ENCODE results near the gene EFS. TPM values are rescaled to one million over a fixed set of nuclear protein-coding genes. Genes with fewer than 3 reads are reported as not detected.

The EFS gene
- polyA plus RNA-seq, 3 donors, result not detected

DNA sequence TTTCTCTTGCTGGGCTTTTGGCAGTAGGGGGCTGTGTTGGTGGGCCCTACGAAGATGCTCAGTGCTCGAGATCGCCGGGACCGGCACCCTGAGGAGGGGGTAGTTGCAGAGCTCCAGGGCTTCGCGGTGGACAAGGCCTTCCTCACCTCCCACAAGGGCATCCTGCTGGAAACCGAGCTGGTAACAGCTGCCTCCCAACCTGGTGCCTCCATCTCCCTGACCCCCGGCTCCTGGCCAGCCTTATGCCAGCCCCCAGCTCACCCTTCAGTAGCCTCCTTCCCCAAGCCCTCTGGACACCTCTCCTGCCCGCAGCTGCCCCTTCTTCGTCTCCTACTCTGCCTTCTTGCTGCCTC, 12.2 kb upstream of the EFS start:
- H3K27me3 Mint-ChIP-seq (ENCODE audit: low read depth in 3 of 3), result peaks cover 4 to 12% (median 8%) of the 10 kb centered on the region in 3 donors
- no peaks in the 10 kb centered on the region for H3K27me3 ChIP-seq (ENCODE audit: control insufficient read depth in 2 of 2, insufficient read depth in 2 of 2, low read length in 2 of 2)
- no peaks in the 10 kb centered on the region for H3K9me3 Mint-ChIP-seq
- H3K36me3 Mint-ChIP-seq, result no peaks in the 10 kb centered on the region
- H3K4me3 ChIP-seq (replicated peaks in 1 of 3; ENCODE audit: low read depth in 2 of 3, low read length in 3 of 3), result no peak overlapping the region
- H3K9ac ChIP-seq (ENCODE audit: insufficient read depth, low read length, poor library complexity, severe bottlenecking), result no peak overlapping the region
- 91% methylated on average over 4 of the region's 11 CpGs for WGBS (ENCODE audit: insufficient coverage)
- H3K4me1 ChIP-seq (ENCODE audit: control insufficient read depth in 1 of 2, insufficient read depth in 2 of 2, low read length in 2 of 2), result no peaks in the 10 kb centered on the region
- no peak for DNase-seq
- TF ChIP-seq, protein P1, sequence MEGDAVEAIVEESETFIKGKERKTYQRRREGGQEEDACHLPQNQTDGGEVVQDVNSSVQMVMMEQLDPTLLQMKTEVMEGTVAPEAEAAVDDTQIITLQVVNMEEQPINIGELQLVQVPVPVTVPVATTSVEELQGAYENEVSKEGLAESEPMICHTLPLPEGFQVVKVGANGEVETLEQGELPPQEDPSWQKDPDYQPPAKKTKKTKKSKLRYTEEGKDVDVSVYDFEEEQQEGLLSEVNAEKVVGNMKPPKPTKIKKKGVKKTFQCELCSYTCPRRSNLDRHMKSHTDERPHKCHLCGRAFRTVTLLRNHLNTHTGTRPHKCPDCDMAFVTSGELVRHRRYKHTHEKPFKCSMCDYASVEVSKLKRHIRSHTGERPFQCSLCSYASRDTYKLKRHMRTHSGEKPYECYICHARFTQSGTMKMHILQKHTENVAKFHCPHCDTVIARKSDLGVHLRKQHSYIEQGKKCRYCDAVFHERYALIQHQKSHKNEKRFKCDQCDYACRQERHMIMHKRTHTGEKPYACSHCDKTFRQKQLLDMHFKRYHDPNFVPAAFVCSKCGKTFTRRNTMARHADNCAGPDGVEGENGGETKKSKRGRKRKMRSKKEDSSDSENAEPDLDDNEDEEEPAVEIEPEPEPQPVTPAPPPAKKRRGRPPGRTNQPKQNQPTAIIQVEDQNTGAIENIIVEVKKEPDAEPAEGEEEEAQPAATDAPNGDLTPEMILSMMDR (IDR thresholded peaks at IDR 0.05), result no peak
- H3K9me3 ChIP-seq (replicated peaks in 1 of 2; ENCODE audit: control insufficient read depth in 1 of 2, insufficient read depth in 1 of 2, low read length in 2 of 2), result no peaks in the 10 kb centered on the region
- no peak overlapping the region for H3K27ac ChIP-seq (ENCODE audit: low read depth in 1 of 2, low read length in 2 of 2)
- no peaks in the 10 kb centered on the region for H4K20me1 ChIP-seq (ENCODE audit: insufficient read depth, low read length)
- H2AFZ ChIP-seq (ENCODE audit: insufficient read depth, low read depth, low read length, poor library complexity, severe bottlenecking), result no peak overlapping the region
- intact Hi-C loops (cut with micrococcal nuclease), result loop anchor here in 1 of 2 donors (2.0 kb wide), 1 partner anchor 112 kb away; no protein-coding TSS in a partner anchor
- no peak overlapping the region for H3K4me3 Mint-ChIP-seq
- H3K4me2 ChIP-seq (replicated peaks; ENCODE audit: extremely low read depth, low read length, poor library complexity, severe bottlenecking), result no peak overlapping the region
- H3K27ac Mint-ChIP-seq, result no peak overlapping the region
- H3K79me2 ChIP-seq (ENCODE audit: insufficient read depth, low read length), result no peaks in the 10 kb centered on the region
- H3K4me1 Mint-ChIP-seq, result no peaks in the 10 kb centered on the region
- H3K36me3 ChIP-seq (replicated peaks in 1 of 2; ENCODE audit: control insufficient read depth in 1 of 2, insufficient read depth in 2 of 2, low read length in 2 of 2), result no peaks in the 10 kb centered on the region

DNA sequence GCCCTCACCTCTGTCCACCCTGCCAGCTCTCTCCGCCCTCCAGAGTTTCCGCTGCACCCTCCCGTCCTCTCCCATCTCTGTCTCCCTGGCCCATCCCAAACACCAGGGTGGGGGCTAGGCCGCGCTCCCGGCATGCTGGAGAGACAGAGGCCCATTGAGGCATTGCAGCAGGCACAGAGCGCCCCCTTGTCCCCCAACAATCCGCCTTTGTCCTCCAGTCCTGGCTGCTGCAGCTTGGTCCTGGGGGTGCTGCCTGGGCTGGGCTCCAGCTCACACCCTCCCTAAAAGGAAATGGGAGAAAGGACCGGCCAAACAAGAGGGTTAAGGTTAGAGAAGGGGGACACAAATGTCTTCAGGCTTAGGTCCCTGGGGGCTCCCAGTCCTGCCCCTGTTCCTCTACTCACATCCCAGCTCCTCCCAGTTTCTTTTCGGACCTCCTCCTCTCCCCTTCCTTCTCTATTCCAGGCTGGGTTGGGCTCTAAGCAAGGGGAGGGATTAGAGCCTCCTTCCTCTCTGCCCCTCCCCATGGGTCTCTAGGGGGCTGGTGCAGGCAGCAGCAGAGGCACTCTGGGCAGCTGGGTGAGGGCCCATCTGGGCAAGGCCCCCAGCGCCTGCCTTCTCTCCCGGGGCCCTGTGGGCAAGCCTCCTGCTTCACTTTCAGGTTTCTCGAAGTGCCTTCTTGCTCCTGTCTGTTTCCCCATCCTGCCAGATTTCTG, 11.7 kb upstream of the EFS start, which contains the start of gene CMTM5:
Gene CMTM5 (plus strand): TSS at position 565 of the 716 bp plus-strand sequence. CDS start 206 bp downstream, outside the sequence.
- H3K27ac ChIP-seq (ENCODE audit: low read depth in 1 of 2, low read length in 2 of 2), result no peak within 1 kb of the TSS
- 88% methylated on average over 9 of the region's 13 CpGs for WGBS (ENCODE audit: insufficient coverage)
- TF ChIP-seq, protein P1 (IDR thresholded peaks at IDR 0.05), result no peak
- no peak within 1 kb of the TSS for H2AFZ ChIP-seq (ENCODE audit: insufficient read depth, low read depth, low read length, poor library complexity, severe bottlenecking)
- Mint-ChIP-seq H3K4me1 (no peaks in the 10 kb centered on the region), H3K27ac (no peak within 1 kb of the TSS), H3K36me3 (no peaks in the 10 kb centered on the region), H3K27me3 (ENCODE audit: low read depth in 3 of 3) (peaks cover 3 to 11% (median 4%) of the 10 kb centered on the region in 3 donors), H3K4me3 (no peak within 1 kb of the TSS), H3K9me3 (no peaks in the 10 kb centered on the region)
- no peaks in the 10 kb centered on the region for H3K4me1 ChIP-seq (ENCODE audit: control insufficient read depth in 1 of 2, insufficient read depth in 2 of 2, low read length in 2 of 2)
- no peaks in the 10 kb centered on the region for H4K20me1 ChIP-seq (ENCODE audit: insufficient read depth, low read length)
- no peaks in the 10 kb centered on the region for H3K9me3 ChIP-seq (replicated peaks in 1 of 2; ENCODE audit: control insufficient read depth in 1 of 2, insufficient read depth in 1 of 2, low read length in 2 of 2)
- no peaks in the 10 kb centered on the region for H3K27me3 ChIP-seq (ENCODE audit: control insufficient read depth in 2 of 2, insufficient read depth in 2 of 2, low read length in 2 of 2)
- DNase-seq, result no peak
- H3K36me3 ChIP-seq (replicated peaks in 1 of 2; ENCODE audit: control insufficient read depth in 1 of 2, insufficient read depth in 2 of 2, low read length in 2 of 2), result no peaks in the 10 kb centered on the region
- no peaks in the 10 kb centered on the region for H3K79me2 ChIP-seq (ENCODE audit: insufficient read depth, low read length)
- no peak within 1 kb of the TSS for H3K4me3 ChIP-seq (replicated peaks in 1 of 3; ENCODE audit: low read depth in 2 of 3, low read length in 3 of 3)
- no peak within 1 kb of the TSS for H3K9ac ChIP-seq (ENCODE audit: insufficient read depth, low read length, poor library complexity, severe bottlenecking)
- intact Hi-C loops (cut with micrococcal nuclease), result loop anchor here in 1 of 2 donors (2.0 kb wide), 1 partner anchor 112 kb away; no protein-coding TSS in a partner anchor
- H3K4me2 ChIP-seq (replicated peaks; ENCODE audit: extremely low read depth, low read length, poor library complexity, severe bottlenecking), result no peak within 1 kb of the TSS

Measured in CD14-positive monocyte (primary cell).